ENCODE data around the gene MICU1.

- TF ChIP-seq, protein P1, sequence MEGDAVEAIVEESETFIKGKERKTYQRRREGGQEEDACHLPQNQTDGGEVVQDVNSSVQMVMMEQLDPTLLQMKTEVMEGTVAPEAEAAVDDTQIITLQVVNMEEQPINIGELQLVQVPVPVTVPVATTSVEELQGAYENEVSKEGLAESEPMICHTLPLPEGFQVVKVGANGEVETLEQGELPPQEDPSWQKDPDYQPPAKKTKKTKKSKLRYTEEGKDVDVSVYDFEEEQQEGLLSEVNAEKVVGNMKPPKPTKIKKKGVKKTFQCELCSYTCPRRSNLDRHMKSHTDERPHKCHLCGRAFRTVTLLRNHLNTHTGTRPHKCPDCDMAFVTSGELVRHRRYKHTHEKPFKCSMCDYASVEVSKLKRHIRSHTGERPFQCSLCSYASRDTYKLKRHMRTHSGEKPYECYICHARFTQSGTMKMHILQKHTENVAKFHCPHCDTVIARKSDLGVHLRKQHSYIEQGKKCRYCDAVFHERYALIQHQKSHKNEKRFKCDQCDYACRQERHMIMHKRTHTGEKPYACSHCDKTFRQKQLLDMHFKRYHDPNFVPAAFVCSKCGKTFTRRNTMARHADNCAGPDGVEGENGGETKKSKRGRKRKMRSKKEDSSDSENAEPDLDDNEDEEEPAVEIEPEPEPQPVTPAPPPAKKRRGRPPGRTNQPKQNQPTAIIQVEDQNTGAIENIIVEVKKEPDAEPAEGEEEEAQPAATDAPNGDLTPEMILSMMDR (IDR thresholded peaks at IDR 0.05), result no peak
- TF ChIP-seq EZH2phosphoT487 (IDR thresholded peaks at IDR 0.05; ENCODE audit: borderline replicate concordance, low read depth), result no peak
- TF ChIP-seq YY1 (IDR thresholded peaks at IDR 0.05; ENCODE audit: low read depth), result no peak
- TF ChIP-seq USF2 (IDR thresholded peaks at IDR 0.05; ENCODE audit: borderline replicate concordance, low read depth, low read length), result no peak
- TF ChIP-seq NRF1 (IDR thresholded peaks at IDR 0.05; ENCODE audit: low read depth, low read length), result no peak
- TF ChIP-seq RCOR1 (IDR thresholded peaks at IDR 0.05; ENCODE audit: low read length), result no peak
- TF ChIP-seq, protein P2, sequence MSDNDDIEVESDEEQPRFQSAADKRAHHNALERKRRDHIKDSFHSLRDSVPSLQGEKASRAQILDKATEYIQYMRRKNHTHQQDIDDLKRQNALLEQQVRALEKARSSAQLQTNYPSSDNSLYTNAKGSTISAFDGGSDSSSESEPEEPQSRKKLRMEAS (IDR thresholded peaks at IDR 0.05; ENCODE audit: low read depth), result no peak
- no peak for TF ChIP-seq MXI1 (IDR thresholded peaks at IDR 0.05; ENCODE audit: low read depth, low read length)
- no peak for TF ChIP-seq POLR2AphosphoS5 (IDR thresholded peaks at IDR 0.05; ENCODE audit: low read depth, low read length)
- no peak for TF ChIP-seq TAF1 (IDR thresholded peaks at IDR 0.05; ENCODE audit: borderline replicate concordance, low read depth, low read length)
- no peak for TF ChIP-seq NFIC (IDR thresholded peaks at IDR 0.05; ENCODE audit: borderline replicate concordance)
Measured at GRCh38 chr10:72390764-72391163, 235.1 kb downstream of the MICU1 start.
